Inflammatory macrophage (primary cell): ENCODE data around the gene SERBP1.

ENCODE experiments used
- DNase-seq, 2 donors: peaks; one replicate each; pipeline ENCODE4 v3.0.0-alpha.2; 2020 to 2022

The SERBP1 gene

GRCh38 chr1:67359592-67359991, 70.6 kb downstream of the SERBP1 start:
- DNase-seq, result no peak
